Measurements from ENCODE around the gene KMT2A.

Gene KMT2A

GRCh38 chr11:118488480-118489109 is 52.3 kb downstream of the KMT2A start:
- peak in 1 of 2 experiments; percentile 79 for DNase-seq

- DNase-seq, result no peak
These were observed 54.7 kb downstream of the KMT2A start for GRCh38 chr11:118491041-118491440.

DNA sequence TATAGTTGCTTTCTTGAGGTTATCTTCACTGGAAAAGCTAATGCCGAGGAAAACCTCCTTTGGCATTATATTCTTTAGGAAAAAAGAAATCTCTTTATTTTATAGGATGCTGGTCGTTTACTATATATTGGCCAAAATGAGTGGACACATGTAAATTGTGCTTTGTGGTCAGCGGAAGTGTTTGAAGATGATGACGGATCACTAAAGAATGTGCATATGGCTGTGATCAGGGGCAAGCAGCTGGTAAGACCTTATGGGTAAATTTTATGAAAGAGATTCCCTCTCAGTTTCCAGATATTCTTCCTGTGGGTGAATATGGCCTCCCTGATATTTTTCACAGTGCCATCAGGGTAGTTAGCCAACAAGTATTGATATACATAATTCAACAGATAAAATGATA is 61.5 kb downstream of the KMT2A start:
- DNase-seq, result peak in 1 of 2 experiments; percentile 5

- DNase-seq, result no peak
These were observed 66.9 kb downstream of the KMT2A start for GRCh38 chr11:118503216-118503615.

GRCh38 chr11:118511601-118512000 is 75.3 kb downstream of the KMT2A start:
- DNase-seq, result no peak

DNA sequence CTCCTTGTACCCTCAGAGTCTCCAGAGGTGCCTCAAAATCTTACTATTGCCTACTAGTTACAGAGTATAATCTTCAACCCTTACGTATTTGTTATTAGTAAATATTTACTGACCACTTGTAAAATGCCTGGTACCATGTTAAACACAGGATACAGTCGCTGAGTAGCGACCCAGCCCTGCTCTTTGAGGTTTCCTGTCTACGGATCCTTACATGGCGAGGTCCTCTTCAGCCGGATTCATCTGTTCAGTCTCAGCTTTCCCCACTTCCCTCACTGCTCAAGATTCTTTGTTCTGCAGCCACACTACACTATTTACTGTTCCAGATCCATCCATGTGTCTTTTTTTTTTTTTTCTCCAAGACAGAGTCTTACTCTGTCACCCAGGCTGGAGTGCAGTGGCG is 77.8 kb downstream of the KMT2A start:
- no peak for DNase-seq

GRCh38 chr11:118519549-118519948 is 83.3 kb downstream of the KMT2A start:
- DNase-seq, result no peak

DNA sequence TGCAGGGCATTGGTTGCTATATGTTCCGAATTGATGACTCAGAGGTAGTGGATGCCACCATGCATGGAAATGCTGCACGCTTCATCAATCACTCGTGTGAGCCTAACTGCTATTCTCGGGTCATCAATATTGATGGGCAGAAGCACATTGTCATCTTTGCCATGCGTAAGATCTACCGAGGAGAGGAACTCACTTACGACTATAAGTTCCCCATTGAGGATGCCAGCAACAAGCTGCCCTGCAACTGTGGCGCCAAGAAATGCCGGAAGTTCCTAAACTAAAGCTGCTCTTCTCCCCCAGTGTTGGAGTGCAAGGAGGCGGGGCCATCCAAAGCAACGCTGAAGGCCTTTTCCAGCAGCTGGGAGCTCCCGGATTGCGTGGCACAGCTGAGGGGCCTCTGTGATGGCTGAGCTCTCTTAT is 85.6 kb downstream of the KMT2A start:
- DNase-seq, result no peak

DNA sequence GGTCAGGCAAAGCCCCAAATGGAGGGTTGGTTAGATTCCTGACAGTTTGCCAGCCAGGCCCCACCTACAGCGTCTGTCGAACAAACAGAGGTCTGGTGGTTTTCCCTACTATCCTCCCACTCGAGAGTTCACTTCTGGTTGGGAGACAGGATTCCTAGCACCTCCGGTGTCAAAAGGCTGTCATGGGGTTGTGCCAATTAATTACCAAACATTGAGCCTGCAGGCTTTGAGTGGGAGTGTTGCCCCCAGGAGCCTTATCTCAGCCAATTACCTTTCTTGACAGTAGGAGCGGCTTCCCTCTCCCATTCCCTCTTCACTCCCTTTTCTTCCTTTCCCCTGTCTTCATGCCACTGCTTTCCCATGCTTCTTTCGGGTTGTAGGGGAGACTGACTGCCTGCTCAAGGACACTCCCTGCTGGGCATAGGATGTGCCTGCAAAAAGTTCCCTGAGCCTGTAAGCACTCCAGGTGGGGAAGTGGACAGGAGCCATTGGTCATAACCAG is 86.3 kb downstream of the KMT2A start:
- peak in 1 of 2 experiments; percentile 21 for DNase-seq

DNA sequence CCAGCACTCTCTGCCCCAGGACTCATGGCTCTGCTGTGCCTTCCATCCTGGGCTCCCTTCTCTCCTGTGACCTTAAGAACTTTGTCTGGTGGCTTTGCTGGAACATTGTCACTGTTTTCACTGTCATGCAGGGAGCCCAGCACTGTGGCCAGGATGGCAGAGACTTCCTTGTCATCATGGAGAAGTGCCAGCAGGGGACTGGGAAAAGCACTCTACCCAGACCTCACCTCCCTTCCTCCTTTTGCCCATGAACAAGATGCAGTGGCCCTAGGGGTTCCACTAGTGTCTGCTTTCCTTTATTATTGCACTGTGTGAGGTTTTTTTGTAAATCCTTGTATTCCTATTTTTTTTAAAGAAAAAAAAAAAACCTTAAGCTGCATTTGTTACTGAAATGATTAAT is 88.1 kb downstream of the KMT2A start:
- no peak for DNase-seq

- DNase-seq, result no peak
These were observed 88.6 kb downstream of the KMT2A start for GRCh38 chr11:118524757-118525470.

DNA sequence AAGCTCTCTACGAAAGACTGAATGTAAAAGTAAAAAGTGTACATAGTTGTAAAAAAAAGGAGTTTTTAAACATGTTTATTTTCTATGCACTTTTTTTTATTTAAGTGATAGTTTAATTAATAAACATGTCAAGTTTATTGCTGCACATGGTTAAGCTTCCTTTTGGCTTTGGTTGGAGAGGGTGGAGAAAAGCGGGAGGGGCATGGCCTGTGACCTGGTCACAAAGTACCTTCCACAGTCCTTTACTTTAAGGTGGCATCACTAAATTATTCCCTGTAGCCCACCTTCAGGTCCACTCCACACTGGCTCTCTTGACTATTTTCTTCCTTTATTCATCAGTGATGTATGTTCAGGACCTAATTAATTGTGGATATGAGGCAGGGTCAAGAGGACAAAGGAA is 90.4 kb downstream of the KMT2A start:
- no peak for DNase-seq

GRCh38 chr11:118527109-118527508 is 90.8 kb downstream of the KMT2A start, which contains the start of gene TTC36:
Gene TTC36, plus strand, starts transcription at chr11:118527474. Its CDS starts 21 bp downstream, at chr11:118527495.
- DNase-seq, result no peak

DNA sequence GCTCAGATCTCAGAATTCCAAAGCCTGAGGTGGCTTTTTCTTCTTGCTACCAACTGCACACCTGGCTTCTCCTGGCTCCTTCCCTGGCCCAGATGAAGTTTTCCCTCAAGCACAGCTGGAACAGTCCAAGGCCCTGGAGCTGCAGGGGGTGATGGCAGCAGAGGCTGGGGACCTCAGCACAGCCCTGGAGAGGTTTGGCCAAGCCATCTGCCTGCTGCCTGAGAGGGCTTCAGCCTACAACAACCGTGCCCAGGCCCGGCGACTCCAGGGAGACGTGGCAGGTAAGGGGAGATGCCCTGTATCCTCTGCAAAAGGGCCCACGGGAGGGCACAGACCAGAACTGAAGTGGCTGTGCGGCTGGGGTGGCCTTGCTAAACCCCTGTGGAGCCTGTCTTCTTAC is 92.2 kb downstream of the KMT2A start:
- DNase-seq, result no peak

DNA sequence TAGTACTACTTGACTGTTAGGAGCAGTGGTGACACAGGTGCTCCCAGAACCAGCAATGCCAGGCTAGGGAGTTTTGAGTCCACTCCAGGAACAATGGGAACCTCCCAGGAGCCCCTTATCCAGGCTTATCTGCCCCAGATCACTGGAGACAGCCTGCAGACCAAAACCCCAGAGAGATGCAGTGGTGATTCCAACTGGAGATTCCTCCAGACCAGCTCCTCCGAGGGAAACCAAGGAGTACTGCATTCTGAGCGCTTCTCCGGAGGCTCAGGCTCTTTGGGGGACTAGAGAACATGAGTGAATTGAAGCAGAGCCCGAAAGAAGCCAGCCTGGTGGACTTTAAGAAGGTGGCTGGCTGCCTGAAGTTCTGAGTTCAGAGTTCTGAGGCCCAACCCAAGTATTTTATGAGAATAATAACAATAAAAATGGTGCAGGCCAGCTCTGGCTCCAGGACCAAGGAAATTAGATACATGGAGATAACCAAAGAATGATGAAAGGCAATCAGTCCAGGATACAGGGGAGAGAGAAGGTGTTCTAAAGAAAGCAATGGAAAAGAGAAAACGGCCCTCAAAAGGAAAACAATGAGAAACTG is 93.4 kb downstream of the KMT2A start:
- DNase-seq, result no peak

GRCh38 chr11:118530180-118530682 is 93.9 kb downstream of the KMT2A start:
- DNase-seq, result no peak

GRCh38 chr11:118530683-118531596 is 94.6 kb downstream of the KMT2A start, which contains the start of gene TMEM25:
Gene TMEM25, plus strand, starts transcription at chr11:118531192. Its CDS starts 610 bp downstream, at chr11:118531802.
- peak in 1 of 2 experiments; percentile 32 for DNase-seq

- no peak for DNase-seq
These were observed 95.3 kb downstream of the KMT2A start for GRCh38 chr11:118531597-118532084.

DNA sequence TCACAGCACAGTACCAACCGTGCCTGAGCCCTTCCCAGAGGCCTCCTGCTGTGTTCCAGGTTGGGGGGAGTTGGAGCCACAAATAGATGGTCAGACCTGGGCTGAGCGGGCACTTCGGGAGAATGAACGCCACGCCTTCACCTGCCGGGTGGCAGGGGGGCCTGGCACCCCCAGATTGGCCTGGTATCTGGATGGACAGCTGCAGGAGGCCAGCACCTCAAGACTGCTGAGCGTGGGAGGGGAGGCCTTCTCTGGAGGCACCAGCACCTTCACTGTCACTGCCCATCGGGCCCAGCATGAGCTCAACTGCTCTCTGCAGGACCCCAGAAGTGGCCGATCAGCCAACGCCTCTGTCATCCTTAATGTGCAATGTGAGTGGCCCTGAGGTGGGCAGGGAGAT is 95.8 kb downstream of the KMT2A start:
- no peak for DNase-seq

- no peak for DNase-seq
These were observed 96.8 kb downstream of the KMT2A start for GRCh38 chr11:118532852-118533768.
